ENCODE measurements around the gene NFRKB. TPM values are rescaled to one million over a fixed set of nuclear protein-coding genes. Genes with fewer than 3 reads are reported as not detected.

Gene NFRKB
- total and polyA plus RNA-seq, 2 donors (not counting 3 experiments of a cell fraction or from before 2014, with no cell fraction given), result 21.7 to 30.6 TPM

GRCh38 chr11:129930743-129931142, 35.4 kb upstream of the NFRKB start:
- no peaks in the 10 kb centered on the region for H4K20me1 ChIP-seq (replicated peaks; ENCODE audit: control insufficient read depth, extremely low read depth, insufficient read depth, low read length)
- no peak overlapping the region for H3K27ac ChIP-seq (ENCODE audit: insufficient read depth, low read depth, low read length)
- H3K36me3 ChIP-seq (ENCODE audit: control insufficient read depth in 2 of 2, extremely low read depth in 1 of 2, insufficient read depth in 2 of 2, low read length in 2 of 2), result peaks cover 0 to 6% of the 10 kb centered on the region in 2 experiments
- ChIA-PET POLR2A (no interaction called here), CTCF (interaction anchor here (1.3 to 12.9 kb wide), 4 partner anchors 9 to 201 kb away, joined by 3 to 399 read pairs (median 4); no protein-coding TSS in a partner anchor)
- intact Hi-C loops (cut with micrococcal nuclease), result no loop called here
- TF ChIP-seq FOS (IDR thresholded peaks at IDR 0.05; ENCODE audit: borderline replicate concordance, insufficient read depth, low read length) (no peak), CTCF (IDR thresholded peaks at IDR 0.05; ENCODE audit: extremely low read depth in 1 of 2, insufficient read depth in 1 of 2, low read depth in 1 of 2, low read length in 2 of 2) (no peak), GATA2 (IDR thresholded peaks at IDR 0.05; ENCODE audit: insufficient read depth, insufficient read length, low read depth, low read length) (no peak), MYC (IDR thresholded peaks at IDR 0.05; ENCODE audit: low read depth, low read length) (no peak), MAX (IDR thresholded peaks at IDR 0.05; ENCODE audit: insufficient read depth, insufficient read length) (no peak), EZH2 (IDR thresholded peaks at IDR 0.05; ENCODE audit: borderline replicate concordance, low read depth, low read length, severe bottlenecking) (no peak), POLR2AphosphoS5 (IDR thresholded peaks at IDR 0.05; ENCODE audit: insufficient read depth, low read depth, low read length) (no peak), POLR2A (IDR thresholded peaks at IDR 0.05; ENCODE audit: low read depth, low read length) (no peak), JUN (IDR thresholded peaks at IDR 0.05; ENCODE audit: borderline replicate concordance, insufficient read depth, insufficient read length, low read depth) (no peak)
- no peak overlapping the region for H3K9ac ChIP-seq (replicated peaks; ENCODE audit: extremely low read depth, insufficient read depth, low read length)
- H3K9me1 ChIP-seq (replicated peaks; ENCODE audit: control insufficient read depth, extremely low read depth, insufficient read depth, low read length), result no peaks in the 10 kb centered on the region
- no peaks in the 10 kb centered on the region for H3K4me1 ChIP-seq (ENCODE audit: control insufficient read depth, extremely low read depth, insufficient read depth, low read length)
- no peak for FAIRE-seq
- no TSS peak for BruUV-seq (replicated peaks)
- dilution Hi-C loops (cut with MboI; ENCODE audit: extremely low pct_ligation_motif_present, low sequenced_read_pairs), result no loop called here
- H3K9me3 ChIP-seq (replicated peaks; ENCODE audit: control insufficient read depth, insufficient read depth, low read length), result no peaks in the 10 kb centered on the region
- no peak for DNase-seq (ENCODE audit: low read depth, low spot score)
- no peaks in the 10 kb centered on the region for H3K79me2 ChIP-seq (ENCODE audit: control insufficient read depth, insufficient read depth, low read length)
- no peaks in the 10 kb centered on the region for H3K27me3 ChIP-seq (ENCODE audit: control insufficient read depth in 2 of 2, insufficient read depth in 2 of 2, low read length in 2 of 2)
- no peak overlapping the region for H3K4me2 ChIP-seq (ENCODE audit: insufficient read depth, low read length)
- no peak overlapping the region for H2AFZ ChIP-seq (ENCODE audit: low read depth, low read length)
- H3K4me3 ChIP-seq (replicated peaks in 1 of 3; ENCODE audit: insufficient read depth in 1 of 3, low read depth in 1 of 3, low read length in 3 of 3), result no peak overlapping the region
